Glutamatergic neuron (in vitro differentiated cells): Measurements from ENCODE around the gene EFCAB5. TPM values are rescaled to one million over a fixed set of nuclear protein-coding genes. Genes with fewer than 3 reads are reported as not detected.

ENCODE experiments used
- DNase-seq: peaks from one replicate; pipeline ENCODE4 v3.0.0; 2022
- H3K27ac Mint-ChIP-seq: one replicate; pipeline ENCODE4 v1.8.0; 2020; ENCODE audit warnings: mild to moderate bottlenecking, mixed read lengths, inconsistent platforms; ENCODE audit not compliant: unreplicated experiment
- H3K27me3 Mint-ChIP-seq: one replicate; pipeline ENCODE4 v1.8.0; 2020; ENCODE audit warnings: mild to moderate bottlenecking, moderate library complexity, mixed read lengths, inconsistent platforms; ENCODE audit not compliant: unreplicated experiment
- H3K36me3 Mint-ChIP-seq: one replicate; pipeline ENCODE4 v1.8.0; 2020; ENCODE audit warnings: mild to moderate bottlenecking, mixed read lengths, inconsistent platforms; ENCODE audit not compliant: unreplicated experiment
- H3K4me1 Mint-ChIP-seq: one replicate; pipeline ENCODE4 v1.8.0; 2020; ENCODE audit warnings: mild to moderate bottlenecking, low read depth, mixed read lengths, inconsistent platforms; ENCODE audit not compliant: unreplicated experiment
- H3K4me3 Mint-ChIP-seq: one replicate; pipeline ENCODE4 v1.8.0; 2020; ENCODE audit warnings: mild to moderate bottlenecking, mixed read lengths, inconsistent platforms; ENCODE audit not compliant: unreplicated experiment
- H3K9me3 Mint-ChIP-seq: one replicate; pipeline ENCODE4 v1.8.0; 2020; ENCODE audit warnings: mild to moderate bottlenecking, moderate library complexity, mixed read lengths, inconsistent platforms; ENCODE audit not compliant: unreplicated experiment
- total RNA-seq: library from RNA; stranded (reverse); fragmentation: NEBNext Ultra II Directional; extraction: Animal tissue kit (Norgen Biotek cat#: 25700); gene quantifications from one replicate; pipeline ENCODE4 v1.2.1, GENCODE V29; 2021; ENCODE audit not compliant: unreplicated experiment
- TF ChIP-seq, protein P1 (sequence below): fragments of 200-600 bp; sonication (generic); IDR thresholded peaks from one replicate; pipeline ENCODE4 v1.5.0; 2021; ENCODE audit not compliant: partially characterized antibody, unreplicated experiment

The EFCAB5 gene
- total RNA-seq, 1 donor from 2014 or later = 0.69 TPM

DNA sequence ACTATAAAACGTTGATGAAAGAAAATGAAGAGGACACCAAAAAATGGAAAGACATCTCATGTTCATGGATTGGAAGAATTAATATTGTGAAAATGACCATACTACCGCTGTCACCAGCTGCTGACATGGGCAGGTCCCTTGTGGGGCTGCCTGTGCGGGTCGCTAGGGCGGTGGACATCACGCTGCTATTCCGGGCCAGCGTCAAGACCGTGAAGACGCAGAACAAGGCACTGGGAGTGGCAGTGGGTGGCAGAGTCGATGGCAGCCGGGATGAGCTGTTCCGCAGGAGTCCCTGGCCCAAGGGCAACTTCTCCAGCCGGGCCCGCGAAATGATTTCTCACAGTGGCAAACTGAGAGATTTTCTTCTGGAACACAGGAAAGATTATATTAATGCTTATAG, 127.0 kb downstream of the EFCAB5 start:
- no peaks in the 10 kb centered on the region for H3K27me3 Mint-ChIP-seq
- no peaks in the 10 kb centered on the region for H3K4me1 Mint-ChIP-seq
- H3K4me3 Mint-ChIP-seq = no peak overlapping the region
- TF ChIP-seq, protein P1, sequence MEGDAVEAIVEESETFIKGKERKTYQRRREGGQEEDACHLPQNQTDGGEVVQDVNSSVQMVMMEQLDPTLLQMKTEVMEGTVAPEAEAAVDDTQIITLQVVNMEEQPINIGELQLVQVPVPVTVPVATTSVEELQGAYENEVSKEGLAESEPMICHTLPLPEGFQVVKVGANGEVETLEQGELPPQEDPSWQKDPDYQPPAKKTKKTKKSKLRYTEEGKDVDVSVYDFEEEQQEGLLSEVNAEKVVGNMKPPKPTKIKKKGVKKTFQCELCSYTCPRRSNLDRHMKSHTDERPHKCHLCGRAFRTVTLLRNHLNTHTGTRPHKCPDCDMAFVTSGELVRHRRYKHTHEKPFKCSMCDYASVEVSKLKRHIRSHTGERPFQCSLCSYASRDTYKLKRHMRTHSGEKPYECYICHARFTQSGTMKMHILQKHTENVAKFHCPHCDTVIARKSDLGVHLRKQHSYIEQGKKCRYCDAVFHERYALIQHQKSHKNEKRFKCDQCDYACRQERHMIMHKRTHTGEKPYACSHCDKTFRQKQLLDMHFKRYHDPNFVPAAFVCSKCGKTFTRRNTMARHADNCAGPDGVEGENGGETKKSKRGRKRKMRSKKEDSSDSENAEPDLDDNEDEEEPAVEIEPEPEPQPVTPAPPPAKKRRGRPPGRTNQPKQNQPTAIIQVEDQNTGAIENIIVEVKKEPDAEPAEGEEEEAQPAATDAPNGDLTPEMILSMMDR = no peak
- peaks cover 3% of the 10 kb centered on the region for H3K9me3 Mint-ChIP-seq
- H3K27ac Mint-ChIP-seq = no peak overlapping the region
- peaks cover 22% of the 10 kb centered on the region for H3K36me3 Mint-ChIP-seq
- DNase-seq = no peak

DNA sequence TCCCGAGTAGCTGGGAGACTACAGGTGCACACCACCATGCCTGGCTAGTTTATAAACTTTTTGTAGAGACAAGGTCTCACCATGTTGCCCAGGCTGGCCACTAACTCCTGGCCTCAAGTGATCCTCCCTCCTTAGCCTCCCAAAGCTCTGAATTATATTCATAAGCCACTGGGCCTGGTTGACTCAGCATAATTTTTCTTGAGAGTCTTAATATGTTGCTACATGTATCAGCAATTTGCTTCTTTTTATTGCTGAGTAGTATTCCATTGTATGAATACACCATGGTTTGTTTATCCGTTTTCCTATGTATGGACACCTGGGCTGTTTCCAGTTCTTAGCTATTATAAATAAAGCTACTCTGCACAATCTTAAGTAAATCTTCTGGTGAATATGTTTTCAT, 132.8 kb downstream of the EFCAB5 start:
- no peak overlapping the region for H3K4me3 Mint-ChIP-seq
- H3K9me3 Mint-ChIP-seq = no peaks in the 10 kb centered on the region
- TF ChIP-seq, protein P1 = no peak
- peaks cover 10% of the 10 kb centered on the region for H3K36me3 Mint-ChIP-seq
- no peaks in the 10 kb centered on the region for H3K27me3 Mint-ChIP-seq
- no peaks in the 10 kb centered on the region for H3K4me1 Mint-ChIP-seq
- H3K27ac Mint-ChIP-seq = no peak overlapping the region
- no peak for DNase-seq

DNA sequence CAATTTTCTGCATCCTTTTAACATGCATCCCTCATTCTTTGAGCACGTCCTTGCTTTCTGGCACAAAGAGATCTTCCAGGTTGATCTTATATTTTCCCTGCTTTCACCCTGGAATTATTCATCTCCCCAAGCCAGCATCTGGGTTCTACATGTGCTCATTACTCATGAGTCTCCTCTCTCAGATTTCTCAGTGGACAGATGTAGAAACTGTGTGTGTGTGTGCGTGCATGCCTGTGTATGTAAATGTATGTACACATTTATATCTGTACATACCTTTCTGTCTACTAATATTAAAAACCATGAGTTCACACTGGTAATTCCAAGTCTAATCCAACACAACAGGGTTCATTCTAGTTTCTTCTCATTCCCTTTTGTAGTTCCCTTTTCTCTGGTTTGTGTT, 133.3 kb downstream of the EFCAB5 start:
- H3K4me3 Mint-ChIP-seq = no peak overlapping the region
- peaks cover 10% of the 10 kb centered on the region for H3K36me3 Mint-ChIP-seq
- TF ChIP-seq, protein P1 = no peak
- no peak for DNase-seq
- no peak overlapping the region for H3K27ac Mint-ChIP-seq
- no peaks in the 10 kb centered on the region for H3K9me3 Mint-ChIP-seq
- H3K27me3 Mint-ChIP-seq = no peaks in the 10 kb centered on the region
- H3K4me1 Mint-ChIP-seq = no peaks in the 10 kb centered on the region

DNA sequence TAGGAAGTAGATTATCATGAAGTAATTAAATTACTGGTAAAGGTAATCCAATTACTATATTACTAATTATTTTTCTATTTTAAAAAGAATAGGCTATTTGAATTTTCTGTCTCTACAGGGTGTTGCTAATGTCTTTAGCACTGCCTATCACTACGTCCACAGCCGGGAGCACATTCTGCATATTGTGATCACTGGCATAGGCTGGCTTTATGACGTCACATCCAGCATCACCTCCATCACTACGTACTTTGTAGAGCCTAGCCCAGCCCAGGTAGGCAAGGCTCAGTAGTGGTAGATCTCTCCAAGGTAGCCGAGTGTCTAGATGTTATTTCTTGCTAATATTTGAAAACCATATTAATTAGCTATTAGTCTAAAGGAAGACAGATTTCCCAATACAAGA, 141.3 kb downstream of the EFCAB5 start:
- Mint-ChIP-seq H3K27ac (no peak overlapping the region), H3K27me3 (peaks cover 2% of the 10 kb centered on the region), H3K9me3 (no peaks in the 10 kb centered on the region), H3K4me3 (no peak overlapping the region), H3K36me3 (peaks cover 8% of the 10 kb centered on the region), H3K4me1 (no peaks in the 10 kb centered on the region)
- no peak for DNase-seq
- TF ChIP-seq, protein P1 = no peak

DNA sequence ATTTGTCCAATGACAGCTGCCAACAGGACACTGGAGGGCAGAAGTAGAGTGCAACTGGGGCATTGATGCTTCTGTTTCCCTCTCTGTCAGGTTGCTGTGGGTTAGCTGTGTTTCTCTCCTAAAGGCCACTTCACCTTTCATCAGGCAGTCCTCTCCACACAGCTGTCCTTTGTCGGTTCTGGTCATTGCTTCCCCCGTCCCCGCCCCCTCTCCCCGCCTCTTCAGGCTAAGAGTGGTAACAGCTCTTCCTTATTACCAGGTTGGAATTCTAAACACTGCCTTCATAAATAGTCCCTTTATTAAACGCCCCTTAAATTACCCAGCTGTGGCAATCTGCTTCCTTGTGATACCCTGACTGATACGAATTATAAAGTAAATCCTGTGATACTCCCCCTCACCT, 143.4 kb downstream of the EFCAB5 start:
- Mint-ChIP-seq H3K27ac (no peak overlapping the region), H3K9me3 (no peaks in the 10 kb centered on the region), H3K36me3 (peaks cover 8% of the 10 kb centered on the region), H3K27me3 (peaks cover 2% of the 10 kb centered on the region), H3K4me1 (no peaks in the 10 kb centered on the region), H3K4me3 (no peak overlapping the region)
- TF ChIP-seq, protein P1 = no peak
- no peak for DNase-seq
